Eye (tissue), 1 donor: ENCODE measurements around the gene P3R3URF.
A peak's percentile ranks its signal among the peaks of the same experiment; 100 is the strongest.
"Not testable (repeated sequence)": the region's sequence is repeated elsewhere in the genome, so short reads cannot be mapped to it uniquely, and the experiment has no call there.

Experiments
- DNase-seq: peaks from one replicate; pipeline ENCODE4 v3.0.0-alpha.2; 2015

The P3R3URF gene

GRCh38 chr1:46176211-46176865, at the start of gene P3R3URF:
Gene P3R3URF, minus strand, starts transcription at chr1:46176488. Its CDS starts 17 bp downstream, at chr1:46176471.
- DNase-seq: no peak

- DNase-seq: no peak
Measured at GRCh38 chr1:46224966-46225365, 48.7 kb upstream of the P3R3URF start.

- peak; percentile 91 for DNase-seq
Measured at GRCh38 chr1:46223472-46223943, 47.2 kb upstream of the P3R3URF start.

- not testable (repeated sequence) for DNase-seq
Measured at GRCh38 chr1:46223055-46223454, 46.8 kb upstream of the P3R3URF start.

DNA sequence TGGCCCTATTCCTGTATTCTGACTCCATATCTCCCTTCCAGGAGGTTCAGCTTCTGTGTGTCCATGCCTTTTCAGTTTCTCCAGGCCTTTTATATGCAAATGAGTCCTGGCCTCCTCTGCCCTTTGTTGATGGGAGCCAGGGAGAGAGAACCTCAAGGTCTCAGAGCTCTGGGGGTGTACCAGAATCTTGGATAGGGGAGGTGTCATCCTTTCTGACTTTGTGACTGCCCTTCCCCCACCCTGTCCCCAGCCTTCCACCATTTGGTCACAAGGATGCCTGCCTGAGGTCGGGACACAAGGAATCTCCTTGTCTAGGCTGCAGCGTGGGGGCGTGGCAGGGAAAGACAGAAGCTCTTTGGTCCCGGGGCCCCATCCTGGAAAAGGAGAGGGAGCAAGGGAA, 45.5 kb upstream of the P3R3URF start:
- DNase-seq: peak; percentile 64

DNA sequence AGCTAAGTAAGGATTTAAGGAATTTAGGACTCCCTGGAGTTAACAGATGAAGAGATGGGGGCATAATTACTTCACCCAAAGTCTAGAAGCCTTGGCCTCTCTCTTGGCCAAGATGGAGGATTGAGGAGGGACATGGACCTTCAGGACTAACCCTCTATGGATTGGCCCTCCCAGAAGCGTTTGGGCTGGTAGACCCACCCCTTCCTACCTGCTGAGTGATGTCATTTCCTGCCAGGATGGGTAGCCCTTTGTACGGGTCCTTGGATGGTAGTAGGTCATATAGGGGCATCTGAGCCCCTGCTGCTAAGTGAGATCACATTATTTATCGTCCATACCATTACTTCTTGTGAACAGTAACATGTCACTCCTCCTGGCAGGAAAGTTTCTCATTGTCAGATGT, 44.5 kb upstream of the P3R3URF start:
- DNase-seq: no peak

DNA sequence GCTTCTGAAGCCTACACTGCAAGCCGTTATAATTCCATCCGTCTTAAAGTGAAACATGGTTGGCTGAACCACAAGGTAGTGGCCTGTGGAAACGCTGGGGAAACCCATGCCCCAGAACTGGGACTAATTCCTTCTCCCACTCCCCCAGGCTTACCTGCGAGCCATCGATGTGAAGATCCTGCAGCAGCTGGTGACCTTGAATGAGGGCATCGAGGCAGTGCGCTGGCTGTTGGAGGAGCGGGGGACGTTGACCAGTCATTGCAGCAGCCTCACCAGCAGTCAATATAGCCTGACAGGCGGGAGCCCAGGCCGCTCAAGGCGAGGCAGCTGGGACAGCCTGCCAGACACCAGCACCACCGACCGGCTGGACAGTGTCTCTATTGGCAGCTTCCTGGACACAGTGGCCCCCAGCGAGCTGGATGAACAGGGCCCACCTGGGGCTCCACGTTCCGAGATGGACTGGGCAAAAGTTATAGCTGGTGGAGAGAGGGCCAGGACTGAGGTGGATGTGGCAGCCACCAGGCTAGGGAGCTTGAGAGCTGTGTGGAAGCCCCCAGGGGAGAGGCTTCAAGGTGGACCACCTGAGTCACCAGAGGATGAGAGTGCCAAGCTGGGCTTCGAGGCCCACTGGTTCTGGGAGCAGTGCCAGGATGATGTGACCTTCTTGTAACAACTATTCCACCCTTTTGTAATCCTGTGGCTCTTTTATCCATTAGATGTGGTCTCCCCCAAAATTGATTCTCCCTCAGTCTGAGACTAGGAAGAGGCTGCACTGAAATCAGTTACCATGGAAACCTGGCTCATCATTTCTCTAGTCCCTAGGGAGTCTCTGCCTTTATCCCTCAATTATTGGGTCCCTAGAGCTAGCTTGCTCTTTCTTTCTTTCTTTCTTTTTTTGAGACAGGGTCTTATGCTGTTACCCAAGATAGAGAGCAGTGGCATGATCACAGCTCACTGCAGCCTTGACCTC, 43.5 kb upstream of the P3R3URF start:
- no peak for DNase-seq

DNA sequence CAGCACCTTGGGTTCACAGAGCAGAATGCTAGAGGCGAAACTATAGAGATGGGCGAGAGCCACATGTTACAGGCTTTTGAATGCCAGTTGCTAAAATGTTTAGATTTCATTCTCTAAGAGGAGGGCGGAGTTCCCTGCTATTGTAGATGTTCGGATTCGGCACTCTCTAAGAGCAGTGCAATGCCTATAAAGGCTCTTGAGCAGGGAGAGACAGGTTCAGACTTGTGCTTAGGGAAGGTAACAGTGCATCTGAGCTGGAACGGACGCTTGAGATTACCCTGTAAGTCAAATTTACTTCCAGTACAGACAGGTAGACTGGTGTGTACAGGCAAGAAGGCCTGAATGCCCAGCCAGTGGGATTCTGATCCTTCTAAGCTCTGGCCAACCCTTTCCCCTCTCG, 42.2 kb upstream of the P3R3URF start:
- DNase-seq: no peak

DNA sequence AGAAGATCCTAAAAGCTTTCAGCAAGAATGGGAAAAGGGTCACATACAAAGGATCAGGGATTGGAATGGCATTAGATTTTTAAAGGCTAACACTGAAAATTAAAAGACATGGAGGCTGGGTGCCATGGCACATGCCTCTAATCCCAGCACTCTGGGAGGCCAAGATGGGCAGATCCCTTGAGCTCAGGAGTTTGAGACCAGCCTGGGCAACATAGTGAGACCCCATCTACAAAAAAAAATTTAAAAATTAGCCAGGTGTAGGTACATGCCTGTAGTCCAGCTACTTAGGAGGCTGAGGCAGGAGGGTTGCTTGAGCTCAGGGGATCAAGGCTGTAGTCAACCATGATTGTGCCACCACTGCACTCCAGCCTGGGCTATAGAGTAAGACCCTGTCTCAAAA, 39.2 kb upstream of the P3R3URF start:
- DNase-seq: no peak

- no peak for DNase-seq
Measured at GRCh38 chr1:46211051-46211450, 34.8 kb upstream of the P3R3URF start.

GRCh38 chr1:46210561-46210960, 34.3 kb upstream of the P3R3URF start:
- DNase-seq: no peak

DNA sequence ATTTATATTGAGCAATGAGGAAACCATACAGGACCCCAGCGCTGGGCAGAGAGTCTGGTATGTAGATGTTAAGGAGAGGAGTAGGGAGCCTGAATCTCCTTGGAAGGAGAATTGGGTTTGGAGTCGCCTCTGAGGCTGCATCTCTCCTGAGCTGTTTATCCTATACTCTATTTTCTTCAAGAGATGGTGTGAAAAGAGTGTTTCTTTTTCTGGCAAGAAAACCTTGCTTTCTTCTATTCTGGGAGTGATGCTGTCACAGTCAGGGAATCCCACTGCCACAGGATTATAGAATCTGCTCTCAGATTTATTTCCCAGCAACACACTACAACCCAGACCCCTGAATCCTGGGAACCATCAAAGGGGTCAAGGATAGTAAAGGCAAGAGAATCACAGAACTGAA, 30.1 kb upstream of the P3R3URF start:
- DNase-seq: no peak

- DNase-seq: no peak
Measured at GRCh38 chr1:46205791-46206190, 29.5 kb upstream of the P3R3URF start.

- no peak for DNase-seq
Measured at GRCh38 chr1:46205141-46205540, 28.9 kb upstream of the P3R3URF start.

- DNase-seq: no peak
Measured at GRCh38 chr1:46204406-46204742, 28.1 kb upstream of the P3R3URF start.

- no peak for DNase-seq
Measured at GRCh38 chr1:46203738-46204405, 27.6 kb upstream of the P3R3URF start.

GRCh38 chr1:46199233-46199749, 23.0 kb upstream of the P3R3URF start:
- DNase-seq: no peak

DNA sequence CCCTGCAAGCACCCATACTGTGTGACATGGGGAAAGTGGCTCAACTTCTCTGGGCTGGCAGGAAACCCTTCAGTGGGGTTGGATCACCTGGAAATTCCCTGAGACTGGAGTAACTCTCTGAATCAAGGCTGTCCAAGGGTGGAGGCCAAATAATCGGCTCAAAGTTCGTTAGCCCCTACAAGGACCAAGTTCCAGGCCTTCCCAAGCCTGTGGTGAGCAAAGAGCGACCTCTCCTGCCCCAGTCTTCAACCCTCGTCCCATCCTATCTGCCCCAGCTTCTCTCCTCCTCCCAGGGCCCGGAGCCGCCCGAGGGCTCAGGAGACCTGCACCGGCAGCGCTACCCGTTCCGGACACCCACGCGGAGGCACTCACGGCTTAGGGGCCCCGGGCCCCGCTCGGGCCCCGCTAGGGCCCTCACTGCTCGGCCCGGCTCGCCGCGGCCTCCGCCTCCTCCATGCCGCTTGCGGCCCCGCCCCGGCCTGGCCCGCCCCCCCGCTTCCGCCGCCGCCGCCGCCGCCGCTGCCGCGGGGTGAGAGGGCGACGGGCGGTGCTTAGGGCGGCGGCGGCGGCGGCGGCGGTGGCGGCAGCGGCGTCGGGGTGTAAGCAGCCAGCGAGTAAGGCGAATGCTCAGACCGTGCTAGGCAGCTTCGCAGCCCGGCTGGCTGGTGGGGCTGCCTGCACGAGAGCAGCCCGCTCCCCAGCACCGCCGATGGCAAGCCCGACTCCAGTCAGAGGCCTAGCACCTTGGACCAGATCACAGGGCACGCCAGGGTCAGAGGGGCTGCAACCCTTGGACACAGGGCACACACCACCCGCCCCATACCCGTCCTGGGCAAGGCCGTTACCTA, 21.9 kb upstream of the P3R3URF start, which contains the start of gene POMGNT1:
POMGNT1 (minus strand) TSS at position 471 of the 848 bp plus-strand sequence. CDS start 613 bp downstream, outside the sequence.
- peak; percentile 86 for DNase-seq

GRCh38 chr1:46197560-46197963, 21.3 kb upstream of the P3R3URF start:
- DNase-seq: no peak

DNA sequence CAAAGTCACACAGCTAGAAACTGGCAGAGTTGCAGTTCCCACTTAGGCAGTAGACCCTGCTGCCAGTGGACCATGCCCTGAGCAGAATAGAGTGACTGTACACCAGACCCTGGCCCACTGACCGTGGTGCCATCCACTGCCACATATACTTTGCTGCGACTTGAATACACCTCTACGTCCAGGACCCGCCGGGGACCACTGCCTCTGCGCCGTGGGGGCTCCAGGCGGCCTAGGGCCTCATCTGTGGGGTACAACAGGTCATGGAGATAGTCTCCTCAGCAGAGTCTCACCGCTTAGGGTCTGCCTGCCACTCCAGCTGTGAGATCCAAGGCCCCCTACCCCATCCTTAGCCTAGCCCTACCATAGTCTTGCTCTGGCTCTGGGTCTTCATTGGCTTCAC, 20.3 kb upstream of the P3R3URF start:
- no peak for DNase-seq

DNA sequence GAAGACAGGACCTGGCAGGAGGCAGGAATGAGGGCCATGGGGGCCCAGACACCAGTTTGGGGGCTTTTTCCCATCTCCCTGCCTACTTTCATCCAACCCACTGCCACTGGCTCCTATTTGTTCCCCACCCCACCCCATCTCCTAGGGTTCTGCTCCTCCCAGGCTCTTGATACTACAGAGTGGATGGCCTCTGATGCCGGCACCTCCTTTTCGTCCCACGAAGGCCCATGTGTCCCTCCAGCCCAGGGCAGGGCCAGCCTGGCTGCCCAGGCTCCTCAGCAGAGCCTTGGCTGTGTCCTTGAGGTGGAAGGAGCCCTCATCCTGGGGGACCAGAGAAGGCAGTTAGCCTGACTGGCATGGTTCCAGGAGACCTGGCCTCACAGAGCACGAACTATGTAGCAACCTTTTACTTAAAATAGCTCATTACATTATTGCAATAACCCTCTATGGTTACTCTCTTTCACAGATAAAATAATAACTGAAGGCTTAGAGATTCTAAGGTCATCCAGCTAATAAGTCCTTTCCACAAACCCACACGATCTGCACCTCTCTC, 18.4 kb upstream of the P3R3URF start:
- no peak for DNase-seq
